Activated T-cell treated with anti-CD3 and anti-CD28 coated beads for 24 hours (primary cell): ENCODE data around the gene LRBA.
A peak's percentile ranks its signal among the peaks of the same experiment; 100 is the strongest.

Experiments
- DNase-seq: peaks from one replicate; pipeline ENCODE4 v3.0.0-alpha.2; 2020; ENCODE audit warnings: low read depth

The LRBA gene

DNA sequence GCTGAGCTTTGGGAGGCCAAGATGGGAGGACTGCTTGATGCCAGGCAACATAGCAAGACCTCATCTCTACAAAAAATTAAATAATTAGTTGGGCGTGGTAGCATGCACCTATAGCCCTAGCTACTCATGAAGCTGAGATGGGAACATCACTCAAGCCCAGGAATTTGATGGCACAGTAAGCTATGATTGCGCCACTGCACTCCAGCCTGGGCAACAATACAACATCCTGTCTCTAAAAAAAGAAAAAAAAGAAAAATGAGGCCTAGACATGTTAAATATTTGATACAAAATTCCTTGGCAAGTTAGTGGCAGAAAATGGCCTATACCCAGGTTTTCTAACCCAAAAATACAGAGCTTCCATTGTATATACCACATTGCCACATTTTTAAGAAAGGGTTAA is 521.2 kb downstream of the LRBA start:
- no peak for DNase-seq

DNA sequence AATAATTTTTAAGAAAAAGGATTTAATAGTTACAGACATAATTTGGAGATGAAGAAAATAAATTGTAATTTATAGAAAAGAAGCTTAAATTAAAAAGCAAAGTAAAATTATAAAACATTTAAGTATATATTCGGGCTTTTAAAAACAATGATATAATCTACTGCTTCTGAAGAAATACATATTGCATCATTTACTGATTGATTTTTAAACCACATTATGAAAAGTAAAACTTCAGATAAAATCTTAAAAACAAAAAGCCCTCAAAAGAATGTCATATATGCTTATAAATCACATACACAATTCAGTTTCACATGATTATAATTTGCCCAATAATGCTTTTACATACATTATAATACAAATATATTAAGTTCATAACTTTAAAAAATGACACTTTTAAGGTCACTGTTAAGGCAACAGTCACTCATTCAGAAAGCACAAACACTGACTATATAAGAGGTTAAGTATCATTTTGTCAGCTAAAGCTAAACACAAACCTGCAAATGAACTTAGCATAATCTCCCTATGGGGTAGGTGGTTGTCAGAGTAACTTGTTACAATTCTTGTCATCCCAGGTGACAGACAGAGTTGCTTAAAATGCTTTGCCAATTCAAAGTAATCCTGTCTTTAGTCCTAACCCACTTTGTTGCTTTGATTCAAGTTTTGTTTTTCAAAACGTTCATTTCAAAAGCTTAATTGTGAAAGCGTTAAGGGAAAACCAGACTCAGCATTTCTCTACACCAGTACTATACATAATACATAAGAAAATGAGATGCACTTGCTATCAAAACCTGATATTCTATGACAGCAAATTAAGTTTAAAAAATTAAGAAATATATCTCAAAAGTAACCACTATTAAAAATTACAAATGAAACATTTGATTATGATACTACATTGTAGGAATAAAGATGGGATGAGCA is 523.7 kb downstream of the LRBA start:
- DNase-seq: no peak

DNA sequence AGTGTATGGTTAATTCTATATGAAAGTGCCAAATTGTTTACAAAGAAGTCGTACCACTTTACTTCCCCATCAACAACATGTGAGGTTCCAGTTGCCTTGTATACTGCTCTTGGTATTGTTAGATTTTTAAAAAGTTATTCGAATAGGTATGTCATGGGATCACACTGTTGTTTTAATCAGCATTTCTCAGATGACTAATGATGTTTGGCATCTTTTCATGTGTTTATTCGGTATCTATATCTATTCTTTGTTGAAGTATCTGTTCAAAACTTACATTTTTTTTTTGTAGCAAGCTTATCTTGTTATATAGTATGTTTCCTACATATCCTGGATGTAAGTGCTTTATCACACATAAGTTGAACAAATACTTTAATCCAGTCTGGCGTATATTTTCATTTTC is 532.5 kb downstream of the LRBA start:
- no peak for DNase-seq

DNA sequence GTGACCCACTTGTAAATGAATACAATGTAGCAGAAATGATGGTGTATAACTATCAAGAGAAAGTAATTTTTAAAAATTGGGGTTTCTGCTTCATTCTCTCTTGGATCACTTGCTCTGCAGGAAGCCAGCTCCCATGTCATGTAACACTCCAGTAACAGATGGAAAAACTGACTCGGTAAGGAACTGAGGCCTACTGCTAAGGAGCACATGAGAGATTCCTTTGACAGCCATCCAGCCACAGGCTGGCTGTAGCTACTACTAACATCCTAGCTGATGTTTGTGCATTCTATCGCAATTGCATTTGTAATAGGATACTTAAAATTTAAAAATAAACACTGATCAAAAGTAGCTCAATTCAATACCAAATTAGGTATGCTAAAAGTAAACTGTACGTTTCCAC is 535.4 kb downstream of the LRBA start:
- DNase-seq: no peak

DNA sequence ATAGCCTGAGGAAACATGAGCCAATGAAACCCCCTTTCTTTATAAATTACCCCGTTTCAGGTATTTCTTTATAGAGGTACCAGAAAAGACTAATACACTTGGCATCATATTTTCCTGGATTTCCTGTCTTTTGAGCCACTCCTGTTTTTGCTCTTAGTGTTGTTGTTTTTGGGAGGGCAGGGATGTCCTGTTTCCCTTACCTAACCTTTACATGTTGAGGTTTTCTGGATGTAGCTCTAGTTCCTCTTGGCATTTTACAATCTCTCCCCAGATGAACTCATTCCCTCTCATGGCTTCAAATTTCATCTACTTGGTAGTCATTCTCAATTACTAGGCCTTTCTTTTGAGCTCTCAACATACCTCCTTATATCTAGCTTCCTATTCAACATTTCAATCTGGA is 537.2 kb downstream of the LRBA start:
- no peak for DNase-seq

DNA sequence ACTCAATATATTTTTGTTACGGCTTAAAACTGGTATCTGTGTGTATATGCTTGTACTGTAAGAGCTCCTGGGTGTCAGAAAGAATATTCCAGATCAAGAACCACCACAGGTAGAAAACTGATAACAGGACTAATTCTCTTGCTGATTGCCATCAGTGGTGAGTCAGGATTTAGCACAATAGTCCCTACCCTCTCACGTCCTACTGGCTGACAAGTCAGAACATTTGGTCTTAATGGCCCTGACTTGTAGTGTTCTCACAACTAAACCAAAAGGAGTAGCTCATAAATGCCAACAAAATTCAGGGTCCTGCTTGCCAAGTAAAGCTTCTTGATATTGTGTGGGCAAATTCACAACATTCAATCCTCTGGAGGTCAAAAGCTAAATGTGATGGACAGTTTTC is 538.3 kb downstream of the LRBA start:
- DNase-seq: no peak

DNA sequence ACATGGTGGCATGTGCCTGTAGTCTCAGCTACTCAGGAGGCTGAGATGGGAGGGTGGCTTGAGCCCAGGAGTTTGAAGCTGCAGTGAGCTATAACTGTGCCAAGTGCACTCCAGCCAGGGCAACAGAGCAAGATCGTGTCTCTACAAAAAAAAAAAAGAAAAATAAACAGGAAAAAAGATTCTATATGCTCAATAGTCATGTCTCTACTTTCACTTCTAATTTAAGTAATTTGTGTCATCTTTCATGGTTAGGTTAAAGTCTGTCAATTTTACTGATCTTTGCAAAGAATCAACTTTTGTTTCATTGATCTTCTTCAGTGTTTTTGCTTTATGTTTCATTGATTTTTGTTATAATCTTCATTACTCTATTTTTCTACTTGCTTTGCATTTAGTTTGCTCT is 539.3 kb downstream of the LRBA start:
- DNase-seq: no peak

DNA sequence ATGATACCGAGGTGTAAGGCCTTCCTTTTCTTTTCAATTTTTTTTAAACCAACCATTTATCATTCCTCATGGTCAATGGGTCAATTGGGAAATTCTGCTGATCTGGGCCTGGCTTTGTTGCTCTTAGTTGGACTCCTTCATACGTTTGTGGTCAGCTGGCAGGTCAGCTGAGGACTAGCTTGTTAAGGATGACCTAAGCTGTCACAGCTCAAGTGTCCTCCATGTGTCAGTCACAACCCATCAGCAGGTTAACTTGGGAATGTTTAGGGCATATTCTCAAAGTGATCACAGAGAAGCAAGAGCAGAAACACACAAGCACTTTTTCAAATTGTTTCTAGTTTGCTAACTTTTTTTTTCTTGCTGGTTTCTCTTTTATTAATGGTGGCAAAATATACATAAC is 550.6 kb downstream of the LRBA start:
- DNase-seq: no peak

DNA sequence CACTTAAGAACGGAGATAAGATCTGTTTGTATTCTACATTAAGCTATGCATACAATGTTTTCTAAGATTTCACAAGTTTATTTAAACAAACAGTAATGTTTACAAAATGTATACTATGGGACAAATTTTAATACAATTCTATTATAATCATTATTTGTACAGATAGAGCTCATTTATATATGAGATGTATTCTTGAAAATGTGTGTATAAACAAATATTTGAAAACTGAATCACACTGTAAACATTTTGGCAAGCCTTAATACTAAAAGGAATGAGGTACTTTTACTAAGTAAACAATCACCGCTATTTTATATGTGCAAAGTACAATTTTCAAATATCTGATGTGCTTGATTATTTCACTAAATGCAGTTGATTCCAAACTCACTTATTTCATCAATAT is 552.3 kb downstream of the LRBA start:
- DNase-seq: no peak

DNA sequence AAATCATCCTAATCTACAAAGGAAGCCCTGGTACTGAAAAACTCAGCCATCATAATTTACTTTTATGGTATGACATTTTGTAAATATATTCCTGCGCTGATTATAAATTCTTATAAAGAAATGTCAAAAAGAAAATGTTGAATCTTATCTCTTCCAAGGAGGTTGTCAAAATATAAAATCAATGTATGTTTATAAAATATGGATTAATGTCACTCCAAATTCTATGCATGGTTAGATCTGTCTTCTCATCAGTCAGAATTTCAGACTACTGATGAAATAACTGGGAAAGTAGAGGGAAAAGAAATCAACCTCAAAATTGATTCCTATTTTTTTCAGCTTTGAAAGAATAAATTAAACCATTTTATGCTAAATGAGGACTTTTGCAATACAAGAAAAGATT is 553.1 kb downstream of the LRBA start:
- DNase-seq: no peak

DNA sequence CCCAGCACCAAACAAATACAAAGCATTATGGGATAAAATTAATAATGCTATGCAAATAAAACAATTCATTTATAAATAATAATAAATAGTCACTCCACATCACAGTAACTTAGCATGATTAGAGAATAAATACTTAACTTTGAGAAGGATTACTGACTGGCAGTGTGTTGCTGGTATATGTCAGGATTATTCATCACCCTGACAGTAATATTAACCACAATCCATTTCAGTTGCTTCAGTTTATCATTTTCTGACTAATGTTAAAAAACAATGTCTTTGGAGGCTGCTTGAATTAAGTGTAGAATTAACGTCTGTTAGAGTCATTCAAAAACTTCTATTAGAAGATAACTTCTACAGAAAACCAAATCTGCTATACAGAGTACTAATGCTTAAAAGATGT is 557.3 kb downstream of the LRBA start:
- DNase-seq: no peak

DNA sequence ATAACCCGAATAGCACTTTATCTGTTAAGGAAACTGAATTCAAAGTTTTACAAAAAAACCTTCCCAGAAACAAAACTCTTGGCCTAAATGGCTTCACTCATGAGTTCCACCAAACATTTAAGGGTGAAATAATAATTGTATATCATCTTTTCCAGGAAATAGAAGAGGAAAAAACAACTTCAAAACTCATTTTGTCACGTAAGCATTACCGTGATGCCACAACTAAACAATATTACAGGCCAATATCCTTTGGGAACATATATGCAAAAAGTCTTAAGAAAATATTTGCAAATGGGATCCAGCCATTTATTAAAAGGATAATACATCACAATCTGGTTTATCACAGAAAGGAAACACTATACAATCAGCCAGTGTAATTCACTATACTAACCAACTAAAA is 563.2 kb downstream of the LRBA start:
- no peak for DNase-seq

DNA sequence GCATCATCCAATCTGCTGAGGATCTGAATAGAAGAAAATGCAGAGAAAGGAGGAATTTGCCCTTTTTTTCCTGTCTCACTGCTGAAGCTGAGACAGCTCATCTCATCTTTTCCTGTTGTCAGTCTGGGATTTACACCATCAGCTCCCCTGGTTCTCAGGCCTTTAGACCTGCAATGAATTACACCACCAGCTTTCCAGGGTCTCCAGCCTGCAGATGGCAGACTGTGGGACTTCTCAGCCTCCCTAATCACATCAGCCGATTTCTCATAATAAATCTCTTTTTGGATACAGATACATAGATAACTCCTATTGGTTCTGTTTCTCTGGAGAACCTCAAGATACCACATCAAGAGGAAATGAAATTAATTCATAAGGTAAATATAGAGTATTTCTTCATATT is 567.7 kb downstream of the LRBA start:
- DNase-seq: no peak

DNA sequence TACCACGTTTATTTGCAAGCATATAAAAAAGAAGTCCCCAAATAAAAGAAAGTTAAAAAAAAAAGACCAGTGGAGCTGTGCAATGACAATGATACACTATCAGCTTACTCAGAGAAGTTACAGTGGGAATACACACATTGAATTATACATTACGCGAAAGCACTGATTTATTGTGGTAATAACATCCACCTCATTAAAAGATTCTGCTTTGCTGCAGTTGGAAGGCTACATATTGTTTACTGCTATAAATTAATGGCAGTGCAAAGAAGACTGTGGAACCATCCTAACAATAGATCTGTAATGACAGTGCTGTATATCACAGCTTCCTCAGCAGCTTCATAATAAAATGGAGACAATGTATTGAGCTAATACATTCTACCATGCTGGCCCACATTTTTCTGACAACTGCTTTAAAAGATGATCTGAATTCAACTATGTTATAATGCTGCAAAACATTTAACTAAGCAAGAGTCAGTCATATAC is 575.6 kb downstream of the LRBA start:
- DNase-seq: no peak

DNA sequence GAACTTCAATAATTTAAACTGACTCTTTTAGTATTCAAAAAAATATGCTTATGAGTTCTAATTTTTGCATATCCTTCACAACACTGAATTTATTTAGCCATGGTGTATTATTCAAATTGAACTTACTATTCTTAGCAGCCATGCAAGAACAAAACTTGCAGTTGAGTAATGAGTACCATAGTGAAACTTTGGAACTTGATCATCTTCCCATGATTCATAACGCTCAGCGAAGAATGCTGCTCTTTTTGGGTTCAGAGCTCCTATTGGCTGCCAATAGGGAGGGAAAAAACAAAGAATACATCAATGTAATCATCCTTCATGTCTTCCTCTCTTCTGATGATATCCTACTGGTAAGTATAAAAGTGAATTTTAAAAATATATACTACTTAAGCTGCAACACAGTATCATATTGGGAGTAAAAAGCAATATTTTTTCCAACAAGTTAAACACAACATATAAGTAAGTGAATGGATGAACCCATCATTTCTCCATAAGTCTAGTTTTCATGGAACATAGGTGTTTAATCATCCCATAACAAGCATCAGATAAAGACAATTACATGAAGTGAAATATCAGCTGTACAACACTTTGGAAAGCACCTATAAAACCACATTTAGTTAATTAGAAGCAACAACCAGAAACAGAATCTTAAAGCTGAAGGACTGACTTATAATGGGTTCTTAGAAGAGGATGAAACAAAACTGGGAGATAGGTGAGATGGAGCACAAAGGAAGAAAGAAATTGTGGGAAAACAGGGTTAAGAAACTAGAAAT is 578.3 kb downstream of the LRBA start:
- DNase-seq: peak; percentile 7

DNA sequence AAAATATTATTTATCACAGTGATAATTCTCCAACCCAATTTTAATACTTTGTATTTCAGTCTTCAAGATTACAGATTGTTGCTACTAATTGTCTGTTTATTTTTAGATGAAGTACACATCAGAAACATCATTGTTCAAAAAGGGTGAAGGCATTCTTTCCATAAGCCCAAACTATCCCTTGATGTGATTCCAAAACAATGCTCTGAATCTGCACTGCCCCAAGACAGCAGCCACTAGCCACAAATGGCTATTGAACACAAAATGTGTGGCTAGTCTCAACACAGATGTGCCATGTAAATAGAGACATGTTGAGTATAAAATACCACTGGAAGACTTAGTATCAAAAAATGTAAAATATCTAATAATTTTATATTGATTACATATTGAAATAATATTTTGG is 583.9 kb downstream of the LRBA start:
- no peak for DNase-seq

DNA sequence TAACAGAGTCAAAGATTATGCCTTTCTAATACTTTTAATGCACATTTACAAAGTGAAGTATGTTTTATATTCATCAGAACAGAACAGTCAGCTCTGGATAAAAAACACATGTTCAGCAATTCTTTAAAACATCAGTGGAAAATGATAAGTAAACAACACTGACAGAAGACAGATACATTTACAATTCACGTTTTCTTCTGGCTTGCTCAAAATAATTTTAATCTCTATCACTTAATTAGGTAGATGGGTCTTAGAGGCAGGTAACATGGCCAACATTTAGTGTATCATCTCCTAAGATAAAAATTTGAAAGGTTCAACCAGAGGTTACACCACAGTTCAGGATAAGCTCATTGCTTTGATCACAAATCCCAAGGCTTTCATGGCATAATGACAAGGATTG is 589.9 kb downstream of the LRBA start:
- no peak for DNase-seq

DNA sequence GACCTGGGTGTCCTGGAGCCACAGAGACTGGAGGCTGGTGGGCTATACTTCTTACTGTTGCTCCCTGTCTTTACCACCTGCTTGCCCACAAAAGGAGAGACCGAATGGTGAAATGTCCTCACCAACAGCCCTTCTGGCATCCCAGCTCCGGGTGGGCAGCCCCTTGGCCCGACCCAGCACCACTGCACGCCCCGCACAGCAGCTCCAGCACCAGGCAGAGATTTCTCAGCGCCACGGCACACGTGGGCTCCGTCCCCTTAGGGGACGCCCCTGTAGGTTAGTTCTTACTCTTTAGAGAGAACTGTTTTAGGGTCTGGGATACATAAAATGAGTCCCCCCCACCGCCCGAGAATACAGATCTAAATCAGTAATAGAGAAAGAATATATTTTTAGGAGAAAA is 591.6 kb downstream of the LRBA start:
- DNase-seq: no peak

DNA sequence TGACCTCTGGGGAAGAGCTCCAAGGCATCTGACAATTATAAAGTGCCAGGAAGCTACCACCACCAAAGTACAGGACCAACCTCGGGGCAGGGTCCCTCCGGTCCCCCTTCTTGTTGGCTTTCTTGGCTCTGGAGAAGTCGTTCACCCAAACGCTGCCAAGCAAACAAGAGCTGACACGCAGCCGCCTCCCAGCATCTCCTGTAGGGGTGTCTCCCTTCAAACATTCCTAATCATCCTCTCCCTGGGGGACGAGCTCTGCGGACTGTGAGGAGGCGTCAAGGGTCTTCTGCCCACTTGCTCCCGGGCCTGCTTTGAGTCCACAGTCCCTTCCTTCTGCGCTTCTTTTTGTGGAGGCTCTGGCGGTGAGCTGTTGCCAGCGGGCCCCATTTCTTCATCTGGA is 592.0 kb downstream of the LRBA start:
- DNase-seq: no peak

DNA sequence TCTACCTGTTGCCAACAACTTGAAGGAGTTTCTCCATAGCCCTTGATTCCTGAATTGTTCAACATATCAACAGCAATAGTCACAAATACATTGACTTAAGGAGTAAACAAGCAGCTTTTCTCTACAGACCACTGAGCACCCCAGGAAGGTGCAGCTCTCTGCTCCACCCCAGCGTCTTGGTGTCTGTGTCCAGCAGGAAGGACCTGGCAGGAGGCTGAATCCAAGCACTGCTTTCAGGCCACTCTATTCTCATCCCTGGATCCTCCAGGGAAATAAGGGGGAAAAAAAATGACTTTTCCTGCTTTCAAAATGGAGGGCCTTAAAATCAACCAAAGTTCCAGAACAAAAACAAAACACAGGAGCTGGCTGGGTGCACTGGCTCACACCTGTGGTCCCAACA is 593.5 kb downstream of the LRBA start:
- no peak for DNase-seq

DNA sequence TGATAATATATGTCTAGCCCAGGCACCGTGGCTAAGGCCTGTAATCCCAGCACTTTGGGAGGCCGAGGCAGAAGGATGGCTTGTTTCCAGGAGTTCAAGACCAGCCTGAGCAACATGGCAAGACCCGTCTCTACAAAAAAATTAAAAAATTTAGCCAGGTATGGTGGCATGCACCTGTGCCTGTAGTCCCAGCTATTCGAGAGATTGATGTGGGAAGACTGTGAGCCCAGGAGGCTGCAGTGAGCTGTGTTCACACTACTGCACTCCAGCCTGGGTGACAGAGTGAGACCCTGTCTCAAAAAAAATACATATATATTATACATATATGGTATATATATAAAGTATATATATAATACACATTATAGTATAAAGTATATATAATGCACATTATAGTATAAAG is 595.1 kb downstream of the LRBA start:
- DNase-seq: no peak

DNA sequence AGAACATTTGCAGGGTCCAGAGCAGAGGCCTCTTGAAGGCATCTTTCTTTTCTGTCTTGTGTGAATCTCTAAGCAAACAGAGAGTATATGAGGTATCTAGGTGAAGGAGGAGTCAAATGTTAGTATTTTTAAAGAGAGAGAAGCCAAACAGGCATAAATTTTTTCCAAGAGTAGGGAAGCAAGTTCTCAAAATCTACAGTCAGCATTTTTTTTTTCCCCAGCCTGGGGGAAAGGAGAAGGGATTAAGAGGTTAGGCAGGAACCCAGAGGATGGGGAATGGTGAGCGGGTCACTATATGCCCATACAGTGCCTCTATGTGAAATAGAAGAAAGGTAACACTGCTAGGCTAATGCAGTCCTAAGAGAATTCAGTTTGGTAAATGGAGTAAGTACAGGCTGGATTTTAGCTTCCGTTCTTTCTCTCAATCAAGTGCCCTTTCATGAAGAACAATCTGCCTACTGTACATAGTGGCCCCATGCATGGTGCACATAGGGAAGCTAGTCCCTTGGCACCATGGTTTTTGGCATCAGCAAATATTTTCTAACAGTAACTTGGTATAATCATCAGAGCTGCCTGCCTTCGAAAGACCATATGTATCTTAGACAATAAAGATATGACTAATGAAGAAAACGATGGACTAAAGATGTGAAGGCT is 596.2 kb downstream of the LRBA start:
- DNase-seq: no peak

DNA sequence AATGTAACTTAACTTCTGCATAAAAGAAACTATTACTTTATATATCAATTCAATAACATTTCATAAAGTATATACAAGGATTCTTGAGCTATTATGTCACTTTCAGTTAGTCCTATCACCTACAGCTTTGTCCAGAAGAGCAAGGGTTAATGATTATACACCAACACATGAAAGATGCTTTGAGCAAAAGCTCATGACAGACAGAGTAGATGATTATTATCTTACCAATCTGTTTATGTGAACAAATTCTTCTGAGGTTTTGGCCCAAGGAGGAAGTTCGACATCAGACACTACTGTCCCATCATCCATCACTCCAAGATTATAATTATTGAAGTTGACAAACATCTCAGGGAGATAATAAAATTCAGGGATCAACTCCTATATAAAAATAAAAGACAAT is 599.9 kb downstream of the LRBA start:
- DNase-seq: no peak
